Keratinocyte (primary cell): ENCODE measurements around the gene DPP8. TPM values are rescaled to one million over a fixed set of nuclear protein-coding genes. Genes with fewer than 3 reads are reported as not detected.

Source experiments
- DNase-seq: peaks from one replicate; pipeline ENCODE4 v3.0.0-alpha.2; 2011; ENCODE audit warnings: low read depth, missing footprints, low spot score
- FAIRE-seq: peaks from 2 replicates; lab custom pipeline; 2011; peaks lifted over from hg19 to GRCh38; lab: Jason Lieb, UNC
- H2AFZ ChIP-seq: 2 replicates; pipeline ENCODE4 v1.6.0; 2012; ENCODE audit warnings: low read length, control low read depth, inconsistent platforms; ENCODE audit not compliant: control insufficient read depth
- H3K27ac ChIP-seq: 2 replicates; pipeline ENCODE4 v1.5.1; 2011; ENCODE audit warnings: low read length; ENCODE audit not compliant: control insufficient read depth, insufficient read depth
- H3K27me3 ChIP-seq: 3 replicates; pipeline ENCODE4 v1.6.0; 2011; ENCODE audit warnings: low read length; ENCODE audit not compliant: control insufficient read depth, insufficient read depth; ENCODE audit errors: extremely low read depth
- H3K36me3 ChIP-seq, 2 experiments: 2 replicates in 1 of 2; 3 replicates in 1 of 2; pipeline ENCODE4 v1.5.1; 2011; ENCODE audit warnings: low read length in 2 of 2, mild to moderate bottlenecking in 1 of 2; ENCODE audit not compliant: control insufficient read depth in 2 of 2, insufficient read depth in 2 of 2; ENCODE audit errors: extremely low read depth in 1 of 2
- H3K4me1 ChIP-seq: 3 replicates; pipeline ENCODE4 v1.5.1; 2011; ENCODE audit warnings: low read length; ENCODE audit not compliant: control insufficient read depth, insufficient read depth; ENCODE audit errors: extremely low read depth
- H3K4me2 ChIP-seq: 3 replicates; pipeline ENCODE4 v1.6.0; 2011; ENCODE audit warnings: low read depth, low read length; ENCODE audit not compliant: control insufficient read depth, insufficient read depth; ENCODE audit errors: extremely low read depth
- H3K4me3 ChIP-seq, 3 experiments: fragments of 200-600 bp in 1 of 3; sonication (generic) in 1 of 3; 2 replicates in 2 of 3; 3 replicates in 1 of 3; pipeline ENCODE4 v1.5.1; 2011 to 2016; ENCODE audit warnings: low read length in 3 of 3, mild to moderate bottlenecking in 3 of 3, control low read depth in 2 of 3, inconsistent platforms in 1 of 3, low read depth in 1 of 3, mixed read lengths in 1 of 3, mixed run types in 1 of 3, moderate library complexity in 1 of 3; ENCODE audit not compliant: control insufficient read depth in 2 of 3, insufficient read depth in 2 of 3; ENCODE audit errors: extremely low read depth in 1 of 3
- H3K79me2 ChIP-seq: 2 replicates; pipeline ENCODE4 v1.6.0; 2012; ENCODE audit warnings: low read length; ENCODE audit not compliant: control insufficient read depth, insufficient read depth
- H3K9ac ChIP-seq: 3 replicates; pipeline ENCODE4 v1.6.0; 2011; ENCODE audit warnings: low read length; ENCODE audit not compliant: control insufficient read depth, insufficient read depth; ENCODE audit errors: extremely low read depth
- H3K9me1 ChIP-seq: 3 replicates; pipeline ENCODE4 v1.6.0; 2011; ENCODE audit warnings: low read length; ENCODE audit not compliant: control insufficient read depth, insufficient read depth; ENCODE audit errors: extremely low read depth
- H3K9me3 ChIP-seq: 2 replicates; pipeline ENCODE4 v1.5.1; 2012; ENCODE audit warnings: low read depth, low read length; ENCODE audit not compliant: control insufficient read depth
- H4K20me1 ChIP-seq: 3 replicates; pipeline ENCODE4 v1.6.0; 2011; ENCODE audit warnings: low read length; ENCODE audit not compliant: control insufficient read depth, insufficient read depth; ENCODE audit errors: extremely low read depth
- EZH2 ChIP-seq: IDR thresholded peaks from one replicate; pipeline ENCODE4 v1.6.1; 2012; ENCODE audit warnings: inconsistent platforms, mild to moderate bottlenecking, low read length, moderate library complexity
- dilution Hi-C: fragments of 300-500 bp; cut with MboI; formaldehyde crosslinking; loops from one replicate; pipeline ENCODE4 v1.7.0; 2020; ENCODE audit warnings: low sequenced_read_pairs; ENCODE audit not compliant: extremely low pct_ligation_motif_present
- polyA plus RNA-seq, 5 experiments: library from polyadenylated mRNA; depleted of rRNA in 3 of 5; stranded (reverse) in 3 of 5; stranded (forward) in 1 of 5; unstranded in 1 of 5; fragments of >200 nt; gene quantifications; 1 replicate in 1 of 5; 2 replicates in 3 of 5; 3 replicates in 1 of 5; pipeline versions ENCODE4 v1.2.1 to v1.2.3, GENCODE V29; 2011 to 2012; ENCODE audit warnings: missing spikeins in 2 of 5, low read depth in 1 of 5, low replicate concordance in 1 of 5
- small RNA-seq, 3 experiments: library from RNA; depleted of rRNA; stranded (forward); fragments of <200 nt; gene quantifications; one replicate each; pipeline ENCODE3, GENCODE V24; 2012; ENCODE audit warnings: low read depth in 3 of 3, low replicate concordance in 1 of 3; ENCODE audit not compliant: insufficient read length in 3 of 3
- TF ChIP-seq, protein P1 (sequence below), 3 experiments: IDR thresholded peaks in 1 of 3; conservative IDR thresholded peaks in 1 of 3; optimal IDR thresholded peaks in 1 of 3; 2 replicates in 2 of 3; 3 replicates in 1 of 3; pipeline versions ENCODE3 to v1.5.1; 2011; ENCODE audit warnings: low read length in 3 of 3, mild to moderate bottlenecking in 3 of 3, moderate library complexity in 2 of 3, control low read depth in 1 of 3, inconsistent platforms in 1 of 3; ENCODE audit not compliant: insufficient read depth in 2 of 3; ENCODE audit errors: extremely low read depth in 1 of 3

Gene DPP8
- polyA plus RNA-seq, 1 donor (not counting 4 experiments of a cell fraction or from before 2014, with no cell fraction given): 21.6 TPM

DNA sequence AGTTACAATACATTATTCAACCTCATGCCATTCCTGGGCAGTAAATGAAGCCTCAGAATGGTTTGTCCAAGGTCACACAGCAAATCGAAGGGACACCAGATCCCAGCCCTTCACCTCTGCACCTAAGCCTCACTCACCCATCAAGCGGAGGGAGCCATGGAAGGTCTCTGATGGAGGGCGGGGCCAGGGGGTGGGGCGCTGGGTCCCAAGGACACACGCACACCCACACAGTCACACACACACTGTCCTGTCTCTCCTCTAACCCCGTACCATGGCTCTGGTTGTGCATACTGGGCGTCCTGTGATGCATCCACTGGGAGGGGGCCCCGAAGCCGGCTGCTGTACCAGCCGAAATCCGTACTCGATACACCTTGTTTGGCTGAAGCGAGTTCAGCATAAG is 124.4 kb downstream of the DPP8 start:
- no peak for FAIRE-seq
- dilution Hi-C loops: no loop called here
- Histone ChIP-seq H3K79me2 (no peaks in the 10 kb centered on the region), H3K4me3 (no peak overlapping the region), H3K9ac (no peak overlapping the region), H3K4me1 (no peaks in the 10 kb centered on the region), H3K9me1 (no peaks in the 10 kb centered on the region), H2AFZ (no peak overlapping the region), H3K27me3 (peaks cover 69% of the 10 kb centered on the region), H4K20me1 (no peaks in the 10 kb centered on the region), H3K36me3 (no peaks in the 10 kb centered on the region), H3K9me3 (no peaks in the 10 kb centered on the region), H3K27ac (no peak overlapping the region), H3K4me2 (no peak overlapping the region)
- DNase-seq: no peak
- TF ChIP-seq, protein P1, sequence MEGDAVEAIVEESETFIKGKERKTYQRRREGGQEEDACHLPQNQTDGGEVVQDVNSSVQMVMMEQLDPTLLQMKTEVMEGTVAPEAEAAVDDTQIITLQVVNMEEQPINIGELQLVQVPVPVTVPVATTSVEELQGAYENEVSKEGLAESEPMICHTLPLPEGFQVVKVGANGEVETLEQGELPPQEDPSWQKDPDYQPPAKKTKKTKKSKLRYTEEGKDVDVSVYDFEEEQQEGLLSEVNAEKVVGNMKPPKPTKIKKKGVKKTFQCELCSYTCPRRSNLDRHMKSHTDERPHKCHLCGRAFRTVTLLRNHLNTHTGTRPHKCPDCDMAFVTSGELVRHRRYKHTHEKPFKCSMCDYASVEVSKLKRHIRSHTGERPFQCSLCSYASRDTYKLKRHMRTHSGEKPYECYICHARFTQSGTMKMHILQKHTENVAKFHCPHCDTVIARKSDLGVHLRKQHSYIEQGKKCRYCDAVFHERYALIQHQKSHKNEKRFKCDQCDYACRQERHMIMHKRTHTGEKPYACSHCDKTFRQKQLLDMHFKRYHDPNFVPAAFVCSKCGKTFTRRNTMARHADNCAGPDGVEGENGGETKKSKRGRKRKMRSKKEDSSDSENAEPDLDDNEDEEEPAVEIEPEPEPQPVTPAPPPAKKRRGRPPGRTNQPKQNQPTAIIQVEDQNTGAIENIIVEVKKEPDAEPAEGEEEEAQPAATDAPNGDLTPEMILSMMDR (optimal IDR thresholded peaks at IDR 0.05 in 1 of 3, IDR thresholded peaks at IDR 0.05 in 1 of 3, conservative IDR thresholded peaks at IDR 0.05 in 1 of 3; ENCODE audit: extremely low read depth in 1 of 3, insufficient read depth in 2 of 3, low read length in 3 of 3): no peak
- no peak for TF ChIP-seq EZH2

Small RNAs within 50 kb of the gene (small RNA-seq; reads per million reads assigned to genes)
- gene AC105129.1 (0 reads per million in 3 experiments), gene RF00019 (0 reads per million in 3 experiments), gene RNU6-19P (0 reads per million in 3 experiments)

Other genes starting within 250 kb of the DPP8 start
- gene PARP16, start 230.8 kb downstream of the DPP8 start, polyA plus RNA-seq: 1.2 to 3.5 TPM (median 2.1 TPM) in 3 replicates
- not detected in 3 replicates for gene RNU5A-1, start 221.6 kb downstream of the DPP8 start, polyA plus RNA-seq
- gene RNU5B-1, start 213.0 kb downstream of the DPP8 start, polyA plus RNA-seq: not detected in 3 replicates
- not detected in 3 replicates for gene IGDCC3, start 139.7 kb downstream of the DPP8 start, polyA plus RNA-seq
- gene IGDCC4, start 94.7 kb downstream of the DPP8 start, polyA plus RNA-seq: 0.04 to 0.12 TPM in 2 of 3 replicates, not detected in the other
- 58.4 to 78.8 TPM (median 60.1 TPM) in 3 replicates for gene HACD3, start 12.8 kb upstream of the DPP8 start, polyA plus RNA-seq
- 40.4 to 51.0 TPM (median 47.6 TPM) in 3 replicates for gene INTS14, start 93.4 kb upstream of the DPP8 start, polyA plus RNA-seq
- 2.9 to 4.0 TPM (median 4.0 TPM) in 3 replicates for gene SLC24A1, start 104.2 kb upstream of the DPP8 start, polyA plus RNA-seq